Upper lobe of left lung (tissue), 6 donors: Measurements from ENCODE around the gene CASP10. TPM values are rescaled to one million over a fixed set of nuclear protein-coding genes. Genes with fewer than 3 reads are reported as not detected.
"Not testable (repeated sequence)": the region's sequence is repeated elsewhere in the genome, so short reads cannot be mapped to it uniquely, and the experiment has no call there.

Source experiments
- ATAC-seq, 2 donors: fragments of 200-7000 bp; cut with Tn5 transposase; one replicate each; pipeline ENCODE4 v1.9.1; 2022; ENCODE audit warnings: mild to moderate bottlenecking in 2 of 2, moderate library complexity in 2 of 2; ENCODE audit not compliant: low FRiP score in 2 of 2
- DNase-seq, 2 donors: peaks; one replicate each; pipeline ENCODE4 v3.0.0-alpha.2; 2019 to 2020
- H3K27ac ChIP-seq, 4 donors: fragments of 200-600 bp; sonication (generic); one replicate each; pipeline ENCODE4 v1.5.1; 2016 to 2019
- H3K27me3 ChIP-seq, 4 donors: fragments of 200-600 bp; sonication (generic); one replicate each; pipeline ENCODE4 v1.5.1; 2017 to 2019
- H3K36me3 ChIP-seq, 4 donors: fragments of 200-600 bp; sonication (generic); one replicate each; pipeline ENCODE4 v1.5.1; 2016 to 2019
- H3K4me1 ChIP-seq, 4 donors: fragments of 200-600 bp; sonication (generic); one replicate each; pipeline ENCODE4 v1.5.1; 2018 to 2019
- H3K4me3 ChIP-seq, 4 donors: fragments of 200-600 bp; sonication (generic); one replicate each; pipeline ENCODE4 v1.5.1; 2017 to 2019; ENCODE audit warnings: mild to moderate bottlenecking in 2 of 4, moderate library complexity in 1 of 4
- H3K9me3 ChIP-seq, 4 donors: fragments of 200-600 bp; sonication (generic); one replicate each; pipeline ENCODE4 v1.5.1; 2018 to 2019
- CTCF ChIP-seq, 6 experiments: fragments of 450-650 bp in 4 of 6; fragments of 200-600 bp in 2 of 6; sonication (generic) in 2 of 6; IDR thresholded peaks; one replicate each; pipeline ENCODE4 v1.5.1; 2016 to 2019; ENCODE audit warnings: antibody characterized with exemption in 6 of 6
- EP300 ChIP-seq, 4 donors: sonication (generic); formaldehyde crosslinking; IDR thresholded peaks; one replicate each; pipeline ENCODE4 v1.5.1; 2017; ENCODE audit warnings: antibody characterized with exemption in 4 of 4, control low read depth in 2 of 4
- POLR2A ChIP-seq, 4 donors: fragments of 450-650 bp; IDR thresholded peaks; one replicate each; pipeline ENCODE4 v1.5.1; 2016 to 2017; ENCODE audit warnings: antibody characterized with exemption in 4 of 4, mild to moderate bottlenecking in 2 of 4
- POLR2AphosphoS5 ChIP-seq, 2 donors: sonication (generic); formaldehyde crosslinking; IDR thresholded peaks; one replicate each; pipeline ENCODE4 v1.5.1; 2017; ENCODE audit warnings: antibody characterized with exemption in 2 of 2
- WGBS, 2 donors: methylation state at CpG; one replicate each; pipeline ENCODE4 v1.1.5; 2017 to 2018; 5-methylcytosine and 5-hydroxymethylcytosine counted together
- total RNA-seq, 6 donors: library from RNA; depleted of rRNA in 4 of 6; stranded (reverse); fragments of >200 nt in 4 of 6; gene quantifications; one replicate each; pipeline versions ENCODE4 v1.1.0 to v1.2.1, GENCODE V29; 2016 to 2021
- donor health status: DM: no; HTN: no; CAD: no; lungs with moderate emphysema.
- donor health status: DM: no; HTN: yes; CAD: no; lungs with severe emphysema.

Gene CASP10
- total RNA-seq, 6 donors from 2014 or later, result 21.1 to 67.1 (median 29.9) TPM

DNA sequence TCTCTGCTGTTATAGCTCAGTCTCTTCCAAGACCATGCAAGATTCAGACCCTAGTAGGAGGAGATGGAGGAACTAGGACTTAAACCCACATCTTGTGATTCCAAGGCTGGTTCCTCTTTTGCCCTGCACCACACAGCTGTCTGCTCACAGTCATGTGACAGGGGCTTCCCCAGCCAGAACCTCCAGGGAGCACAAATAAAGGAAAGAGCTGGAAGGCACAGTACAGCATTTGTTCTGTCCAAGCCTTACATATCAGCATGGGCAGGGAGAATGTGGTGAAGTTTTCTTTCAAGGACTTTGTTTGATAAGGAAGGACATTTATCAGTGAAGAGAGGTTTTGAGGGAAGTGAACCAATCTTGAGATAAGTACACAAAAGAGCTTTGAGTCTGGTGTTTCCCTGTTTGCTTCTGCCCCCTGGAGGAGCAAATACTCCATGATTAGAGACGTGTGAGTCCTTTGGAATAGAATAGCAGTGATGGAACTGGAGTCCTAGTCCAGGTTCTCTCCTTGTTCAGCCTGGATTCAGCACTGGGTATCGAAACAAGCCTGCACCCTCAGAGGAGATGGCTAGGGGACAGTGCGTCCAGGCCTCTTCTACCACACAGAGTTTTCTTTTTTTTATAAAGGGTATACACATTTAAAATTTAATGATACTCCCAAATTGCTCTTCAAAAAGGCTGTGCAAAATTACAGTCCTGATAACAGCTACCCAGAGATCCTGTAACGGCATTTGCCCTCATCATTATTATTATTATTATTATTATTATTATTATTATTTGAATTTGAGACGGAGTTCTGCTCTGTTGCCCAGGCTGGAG lies 24.6 kb upstream of the CASP10 start:
- peaks cover 36 to 63% (median 55%) of the 10 kb centered on the region in 4 donors for H3K4me1 ChIP-seq
- H3K4me3 ChIP-seq, result no peak overlapping the region
- no peaks in the 10 kb centered on the region for H3K9me3 ChIP-seq
- peaks cover 52 to 100% (median 88%) of the 10 kb centered on the region in 4 donors for H3K36me3 ChIP-seq
- H3K27me3 ChIP-seq, result no peaks in the 10 kb centered on the region
- ATAC-seq, result peak; percentile 91
- 39 to 42% methylated on average over 5 of the region's 5 CpGs for WGBS, 2 donors
- peak in 1 of 2 donors; percentile 90 for DNase-seq
- TF ChIP-seq POLR2AphosphoS5 (IDR thresholded peaks at IDR 0.05) (peak; percentile 65 to 68), CTCF (IDR thresholded peaks at IDR 0.05) (peak; percentile 42 to 77 (median 59)), POLR2A (IDR thresholded peaks at IDR 0.05) (peak in 2 of 4 donors; percentile 26 to 75), EP300 (IDR thresholded peaks at IDR 0.05) (peak in 1 of 4 donors; percentile 72)
- H3K27ac ChIP-seq, result peak overlapping the region; percentile 71 to 90 (median 76)

DNA sequence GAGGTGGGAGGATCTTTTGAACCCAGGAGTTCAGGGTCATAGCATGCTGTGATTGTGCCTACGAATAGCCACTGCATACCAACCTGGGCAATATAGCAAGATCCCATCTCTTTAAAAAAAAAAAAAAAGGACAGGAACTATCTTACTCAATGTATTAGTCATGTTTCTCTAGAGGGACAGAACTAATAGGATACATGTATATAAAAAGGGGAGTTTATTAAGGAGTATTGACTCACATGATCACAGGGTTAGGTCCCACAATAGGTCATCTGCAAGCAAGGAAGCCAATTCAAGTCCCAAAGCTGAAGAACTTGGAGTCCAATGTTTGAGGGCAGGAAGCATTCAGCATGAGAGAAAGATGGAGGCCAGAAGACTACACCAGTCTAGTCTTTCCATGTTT lies 18.8 kb upstream of the CASP10 start:
- Histone ChIP-seq H3K27me3 (no peaks in the 10 kb centered on the region), H3K27ac (peak overlapping the region in 2 of 4 donors; percentile 4 to 15), H3K36me3 (peaks cover 59 to 86% (median 81%) of the 10 kb centered on the region in 4 donors), H3K4me3 (no peak overlapping the region), H3K4me1 (peaks cover 6 to 20% (median 12%) of the 10 kb centered on the region in 4 donors), H3K9me3 (peaks cover 0 to 6% (median 0%) of the 10 kb centered on the region in 4 donors)
- DNase-seq (no peak), ATAC-seq (no peak)
- WGBS, 2 donors, result 93 to 96% methylated on average over 1 of the region's 1 CpG
- no peak for TF ChIP-seq EP300 (IDR thresholded peaks at IDR 0.05)
- no peak for TF ChIP-seq POLR2AphosphoS5 (IDR thresholded peaks at IDR 0.05)
- no peak for TF ChIP-seq CTCF (IDR thresholded peaks at IDR 0.05)

DNA sequence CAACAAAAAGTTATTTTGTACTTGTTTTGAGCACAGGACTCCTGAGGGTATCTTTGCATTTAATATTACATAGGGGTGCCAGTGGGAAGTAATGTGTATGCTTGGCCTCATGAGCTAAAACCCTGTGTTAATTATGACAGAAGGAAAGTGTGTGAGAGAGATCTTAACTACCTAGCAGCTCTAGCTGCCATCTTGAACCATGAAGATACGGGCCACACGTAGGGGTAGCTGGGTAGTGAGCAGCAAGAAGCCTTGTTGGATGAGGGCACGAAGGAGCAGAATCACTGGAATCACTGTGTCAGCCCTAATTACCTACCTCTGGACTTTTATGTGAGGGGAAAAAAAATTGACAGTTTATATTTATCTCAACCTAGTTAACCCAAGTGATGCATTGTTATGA lies 15.4 kb upstream of the CASP10 start:
- 96 to 98% methylated on average over 3 of the region's 3 CpGs for WGBS, 2 donors
- DNase-seq (no peak), ATAC-seq (no peak)
- Histone ChIP-seq H3K4me3 (no peak overlapping the region), H3K4me1 (peaks cover under 1 to 10% (median 5%) of the 10 kb centered on the region in 4 donors), H3K36me3 (peaks cover 28 to 52% (median 48%) of the 10 kb centered on the region in 4 donors), H3K27ac (no peak overlapping the region), H3K27me3 (no peaks in the 10 kb centered on the region), H3K9me3 (peaks cover 0 to 7% (median 0%) of the 10 kb centered on the region in 4 donors)
- TF ChIP-seq CTCF (IDR thresholded peaks at IDR 0.05) (no peak), POLR2A (IDR thresholded peaks at IDR 0.05) (peak in 1 of 4 donors; percentile 5), POLR2AphosphoS5 (IDR thresholded peaks at IDR 0.05) (no peak)

DNA sequence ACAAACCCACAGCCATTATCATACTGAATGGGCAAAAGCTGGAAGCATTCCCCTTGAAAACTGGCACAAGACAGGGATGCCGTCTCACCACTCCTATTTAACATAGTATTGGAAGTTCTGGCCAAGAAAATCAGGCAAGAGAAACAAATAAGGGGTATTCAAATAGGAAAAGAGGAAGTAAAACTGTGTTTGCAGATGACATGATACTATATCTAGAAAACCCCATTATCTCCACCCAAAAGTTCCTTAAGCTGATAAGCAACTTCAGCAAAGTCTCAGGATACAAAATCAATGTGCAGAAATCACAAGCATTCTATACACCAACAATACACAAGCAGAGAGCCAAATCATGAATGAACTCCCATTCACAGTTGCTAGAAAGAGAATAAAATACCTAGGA lies 14.4 kb upstream of the CASP10 start:
- not testable (repeated sequence) for H3K4me1 ChIP-seq
- 85 to 89% methylated on average over 1 of the region's 1 CpG for WGBS, 2 donors

GRCh38 chr2:201171259-201171814 lies 11.6 kb upstream of the CASP10 start:
- DNase-seq (no peak), ATAC-seq (no peak)
- no peaks in the 10 kb centered on the region for H3K27me3 ChIP-seq
- no peak overlapping the region for H3K27ac ChIP-seq
- peaks cover 0 to 12% (median 9%) of the 10 kb centered on the region in 4 donors for H3K4me1 ChIP-seq
- 61 to 65% methylated on average over 6 of the region's 6 CpGs for WGBS, 2 donors
- H3K4me3 ChIP-seq, result no peak overlapping the region
- peaks cover 0 to 14% (median 11%) of the 10 kb centered on the region in 4 donors for H3K36me3 ChIP-seq
- peaks cover 0 to 7% (median 0%) of the 10 kb centered on the region in 4 donors for H3K9me3 ChIP-seq
- TF ChIP-seq POLR2A (IDR thresholded peaks at IDR 0.05), result no peak
- TF ChIP-seq POLR2AphosphoS5 (IDR thresholded peaks at IDR 0.05), result no peak
- no peak for TF ChIP-seq CTCF (IDR thresholded peaks at IDR 0.05)
- TF ChIP-seq EP300 (IDR thresholded peaks at IDR 0.05), result no peak

More for the DNA sequence above, 14.4 kb upstream of the CASP10 start:
- H3K36me3 ChIP-seq, result peaks cover 19 to 43% (median 38%) of the 10 kb centered on the region in 4 donors
- not testable (repeated sequence) for H3K9me3 ChIP-seq, H3K4me3 ChIP-seq, H3K27ac ChIP-seq, DNase-seq, ATAC-seq, H3K27me3 ChIP-seq
